IMR-90 (cell line): ENCODE results near the gene PKD2L1. TPM values are rescaled to one million over a fixed set of nuclear protein-coding genes. Genes with fewer than 3 reads are reported as not detected.

Experiments
- ATAC-seq: fragments of 200-7000 bp; cut with Tn5 transposase; 2 replicates; pipeline ENCODE4 v1.9.1; 2020; ENCODE audit warnings: low read depth, mild to moderate bottlenecking, moderate library complexity
- BruUV-seq: library from RNA; stranded (reverse); fragments of 400-500 nt; replicated peaks from 2 replicates; lab custom pipeline; 2021; lab: Mats Ljungman, UMichigan
- CTCF ChIA-PET: fragments of 300-600 bp; formaldehyde crosslinking; extraction: SDS; loops from one replicate; lab custom pipeline; 2021; ENCODE audit warnings: antibody characterized with exemption; lab: Yijun Ruan, JAX
- POLR2A ChIA-PET: fragments of 300-600 bp; sonication (Branson Sonifier 250); formaldehyde crosslinking; loops from one replicate; lab custom pipeline; 2022; ENCODE audit warnings: antibody characterized with exemption; ENCODE audit not compliant: unreplicated experiment; lab: Charles Lee
- DNase-seq: peaks from one replicate; pipeline ENCODE4 v3.0.0; 2013
- H2AFZ ChIP-seq: replicated peaks from 2 replicates; pipeline ENCODE3; 2013; ENCODE audit warnings: low read length, mild to moderate bottlenecking; ENCODE audit not compliant: poor library complexity
- H2AK5ac ChIP-seq: 2 replicates; pipeline ENCODE4 v1.6.1; 2013; ENCODE audit warnings: low read depth, low read length, inconsistent platforms
- H2AK9ac ChIP-seq: replicated peaks from 2 replicates; pipeline ENCODE3; 2013; ENCODE audit warnings: mild to moderate bottlenecking, low read depth, low read length, moderate library complexity; ENCODE audit not compliant: poor library complexity
- H2BK120ac ChIP-seq: 2 replicates; pipeline ENCODE4 v1.6.1; 2013; ENCODE audit warnings: low read depth, low read length, inconsistent platforms
- H2BK15ac ChIP-seq: 3 replicates; pipeline ENCODE4 v1.6.1; 2013; ENCODE audit warnings: low read depth, low read length, inconsistent platforms
- H2BK20ac ChIP-seq: 2 replicates; pipeline ENCODE4 v1.6.1; 2013; ENCODE audit warnings: low read depth, mild to moderate bottlenecking, inconsistent platforms, low read length, moderate library complexity
- H2BK5ac ChIP-seq: 2 replicates; pipeline ENCODE4 v1.6.1; 2013; ENCODE audit warnings: mild to moderate bottlenecking, low read depth, low read length, inconsistent platforms; ENCODE audit not compliant: poor library complexity, severe bottlenecking
- H3K14ac ChIP-seq: replicated peaks from 2 replicates; pipeline ENCODE4 v1.6.1; 2013; ENCODE audit warnings: low read depth, low read length, inconsistent platforms
- H3K18ac ChIP-seq: 2 replicates; pipeline ENCODE4 v1.6.1; 2013; ENCODE audit warnings: low read depth, low read length, control low read depth
- H3K23ac ChIP-seq: 2 replicates; pipeline ENCODE4 v1.6.1; 2013; ENCODE audit warnings: low read depth, low read length, inconsistent platforms
- H3K27ac ChIP-seq: 2 replicates; pipeline ENCODE4 v1.5.1; 2013; ENCODE audit warnings: mild to moderate bottlenecking, control low read depth, low read length; ENCODE audit not compliant: insufficient read depth
- H3K27me3 ChIP-seq: 2 replicates; pipeline ENCODE4 v1.6.1; 2013; ENCODE audit warnings: low read length; ENCODE audit not compliant: control insufficient read depth, insufficient read depth
- H3K36me3 ChIP-seq: 2 replicates; pipeline ENCODE4 v1.6.1; 2013; ENCODE audit warnings: low read length, mixed read lengths; ENCODE audit not compliant: control insufficient read depth, insufficient read depth
- H3K4ac ChIP-seq: 2 replicates; pipeline ENCODE4 v1.6.1; 2013; ENCODE audit warnings: low read depth, low read length, inconsistent platforms
- H3K4me1 ChIP-seq: 2 replicates; pipeline ENCODE4 v1.6.1; 2013; ENCODE audit warnings: low read length, mixed read lengths; ENCODE audit not compliant: control insufficient read depth, insufficient read depth
- H3K4me2 ChIP-seq: 2 replicates; pipeline ENCODE4 v1.6.1; 2013; ENCODE audit warnings: low read depth, mild to moderate bottlenecking, control low read depth, low read length, moderate library complexity
- H3K4me3 ChIP-seq: 2 replicates; pipeline ENCODE4 v1.5.1; 2013; ENCODE audit warnings: low read depth, mild to moderate bottlenecking, control low read depth, low read length, moderate library complexity; ENCODE audit not compliant: insufficient read depth
- H3K56ac ChIP-seq: 2 replicates; pipeline ENCODE4 v1.6.1; 2013; ENCODE audit warnings: low read length, inconsistent platforms; ENCODE audit not compliant: insufficient read depth; ENCODE audit errors: extremely low read depth
- H3K79me1 ChIP-seq, 2 experiments: 2 replicates each; pipeline ENCODE4 v1.6.1; 2013; ENCODE audit warnings: low read length in 2 of 2, inconsistent platforms in 1 of 2, low read depth in 1 of 2
- H3K9ac ChIP-seq: 2 replicates; pipeline ENCODE4 v1.6.1; 2013; ENCODE audit warnings: low read depth, low read length, control low read depth
- H3K9me1 ChIP-seq: 2 replicates; pipeline ENCODE4 v1.6.1; 2013; ENCODE audit warnings: low read length, inconsistent platforms; ENCODE audit not compliant: insufficient read depth
- H3K9me3 ChIP-seq: 2 replicates; pipeline ENCODE4 v1.6.1; 2013; ENCODE audit warnings: low read length; ENCODE audit not compliant: control insufficient read depth, insufficient read depth
- H4K20me1 ChIP-seq: 2 replicates; pipeline ENCODE4 v1.6.1; 2013; ENCODE audit warnings: low read length, inconsistent platforms; ENCODE audit not compliant: insufficient read depth
- H4K5ac ChIP-seq: 2 replicates; pipeline ENCODE4 v1.6.1; 2013; ENCODE audit warnings: mild to moderate bottlenecking, low read depth, low read length, control low read depth
- H4K8ac ChIP-seq, 2 experiments: 2 replicates each; pipeline ENCODE4 v1.6.1; 2013; ENCODE audit warnings: low read depth in 2 of 2, low read length in 2 of 2, control low read depth in 1 of 2, inconsistent platforms in 1 of 2
- H4K91ac ChIP-seq: 2 replicates; pipeline ENCODE4 v1.6.1; 2013; ENCODE audit warnings: low read depth, low read length, inconsistent platforms; ENCODE audit not compliant: insufficient read depth
- CEBPB ChIP-seq: IDR thresholded peaks from 2 replicates; pipeline ENCODE4 v1.6.1; 2012; ENCODE audit warnings: low read depth, low read length, improper control_type of control experiment
- CHD1 ChIP-seq: IDR thresholded peaks from 2 replicates; pipeline ENCODE4 v1.6.1; 2012; ENCODE audit warnings: low read depth, low read length, improper control_type of control experiment
- FOS ChIP-seq: fragments of 150-350 bp; IDR thresholded peaks from 2 replicates; pipeline ENCODE4 v1.6.1; 2016; ENCODE audit warnings: low read depth, low read length
- MAFK ChIP-seq: IDR thresholded peaks from 2 replicates; pipeline ENCODE4 v1.6.1; 2012; ENCODE audit warnings: low read depth, low read length, improper control_type of control experiment
- MAZ ChIP-seq: IDR thresholded peaks from 2 replicates; pipeline ENCODE4 v1.6.1; 2012; ENCODE audit warnings: low read depth, mild to moderate bottlenecking, low read length, improper control_type of control experiment, moderate library complexity, borderline replicate concordance
- POLR2A ChIP-seq: IDR thresholded peaks from 2 replicates; pipeline ENCODE4 v1.6.1; 2012; ENCODE audit warnings: mild to moderate bottlenecking, low read depth, low read length
- RAD21 ChIP-seq: IDR thresholded peaks from 2 replicates; pipeline ENCODE4 v1.6.1; 2012; ENCODE audit warnings: low read length, improper control_type of control experiment
- RFX5 ChIP-seq: IDR thresholded peaks from 2 replicates; pipeline ENCODE4 v1.8.0; 2012; ENCODE audit warnings: low read depth, mild to moderate bottlenecking, low read length, moderate library complexity
- WGBS, 2 experiments: methylation state at CpG; one replicate each; pipeline versions ENCODE4 v1.1.5 to v1.1.7; 2013; ENCODE audit warnings: missing lambda C conversion rate in 2 of 2; ENCODE audit not compliant: insufficient read length in 1 of 2; ENCODE audit errors: extremely low coverage in 2 of 2; 5-methylcytosine and 5-hydroxymethylcytosine counted together
- dilution Hi-C: fragments of 300-500 bp; cut with HindIII; formaldehyde crosslinking; loops from one replicate; pipeline ENCODE4 v1.14.3; 2018; ENCODE audit warnings: low sequenced_read_pairs; ENCODE audit not compliant: unreplicated experiment
- in situ Hi-C: fragments of 300-500 bp; cut with MboI; formaldehyde crosslinking; loops from 3 replicates; pipeline ENCODE4 v1.14.3; 2019; ENCODE audit warnings: low sequenced_read_pairs, inconsistent platforms, mixed read lengths
- intact Hi-C: fragments of 100-400 bp; cut with micrococcal nuclease; formaldehyde crosslinking; loops from 2 replicates; pipeline ENCODE4 v1.10.0; 2022
- polyA plus RNA-seq, 3 experiments: library from polyadenylated mRNA; depleted of rRNA; stranded (reverse); fragments of >200 nt; gene quantifications; 2 replicates each; pipeline ENCODE4 v1.2.3, GENCODE V29; 2012; ENCODE audit warnings: low replicate concordance in 1 of 3
- total RNA-seq: library from RNA; depleted of rRNA; stranded (reverse); fragments of >200 nt; gene quantifications from 2 replicates; pipeline ENCODE4 v1.2.3, GENCODE V29; 2012

The PKD2L1 gene
- total and polyA plus RNA-seq, 2 of the 4 experiments (the other 2 are of a cell fraction), result not detected

DNA sequence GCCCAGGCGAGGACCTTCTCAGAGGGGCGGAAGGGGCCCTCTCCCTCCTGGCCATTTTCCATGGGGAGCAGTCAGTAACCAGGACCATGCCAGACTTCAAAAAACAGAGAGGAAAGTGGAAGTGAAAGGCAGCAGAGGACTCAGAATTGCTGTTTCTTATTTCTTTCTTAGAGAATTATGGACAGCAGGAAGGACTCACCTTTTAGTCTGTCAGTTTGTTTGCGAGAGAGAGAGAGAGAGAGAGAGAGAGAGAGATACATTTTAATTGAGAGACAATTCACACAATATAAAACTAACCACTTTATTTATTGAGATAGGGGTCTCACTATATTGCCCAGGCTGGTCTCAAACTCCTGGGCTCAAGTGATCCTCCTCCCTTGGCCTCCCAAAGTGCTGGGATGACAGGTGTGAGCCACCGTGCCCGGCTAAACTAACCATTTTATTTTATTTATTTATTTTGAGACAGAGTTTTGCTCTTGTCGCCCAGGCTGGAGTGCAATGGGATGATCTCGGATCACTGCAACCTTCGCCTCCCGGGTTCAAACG is 41.5 kb upstream of the PKD2L1 start (continued):
- no peak for TF ChIP-seq CHD1
- TF ChIP-seq MAFK, result no peak

DNA sequence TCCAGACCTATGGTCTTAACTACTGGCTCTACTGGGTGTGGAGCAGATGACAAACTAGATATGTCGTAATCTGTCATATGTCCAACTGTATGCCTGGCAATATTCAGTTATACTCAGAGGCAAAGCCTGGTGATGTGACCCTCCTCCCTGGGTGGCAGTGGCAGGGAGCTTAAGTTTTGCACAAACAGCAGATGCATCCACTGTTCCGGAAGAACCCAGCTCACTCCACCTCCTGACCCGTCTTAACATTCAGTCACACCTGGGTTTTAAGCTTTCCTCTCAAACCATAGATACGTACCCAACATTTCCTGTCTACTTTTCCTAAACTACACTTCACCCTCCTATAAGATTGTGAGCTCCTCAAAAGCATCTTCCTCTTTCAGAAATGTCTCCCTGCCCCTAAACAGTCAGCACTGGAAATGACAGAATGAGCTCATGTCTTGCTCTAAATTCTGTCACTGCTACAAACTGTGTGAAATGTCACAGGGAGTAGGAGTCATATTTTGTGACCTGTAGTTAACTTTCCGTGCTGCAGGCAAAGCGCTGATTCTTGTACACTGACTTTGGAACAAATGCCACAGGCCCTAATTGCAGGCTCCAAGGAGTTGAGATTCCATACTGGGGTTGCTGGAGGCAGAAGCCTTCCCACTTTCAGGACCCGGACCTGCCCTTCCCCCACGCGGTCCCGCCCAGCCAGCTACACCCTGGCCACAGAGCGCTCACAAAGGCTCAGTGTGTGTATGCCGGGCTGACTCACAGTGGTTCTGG is 40.9 kb upstream of the PKD2L1 start:
- TF ChIP-seq RAD21 (peak; percentile 4; the same call in 1 of the 2 replicates), FOS (peak; percentile 52; the same call in 1 of the 2 replicates), CEBPB (peak; percentile 90), MAZ (0 out of 2 replicates have a peak, but pooled peaks have one; percentile 44), POLR2A (0 out of 2 replicates have a peak, but pooled peaks have one; percentile 0), RFX5 (no peak)
- POLR2A ChIA-PET, result no interaction called here
- Histone ChIP-seq H3K4me2 (peak overlapping the region; percentile 86), H3K18ac (peak overlapping the region; percentile 93), H3K4me1 (peaks cover 19% of the 10 kb centered on the region), H2BK5ac (peak overlapping the region; percentile 81), H3K9me1 (peaks cover 13% of the 10 kb centered on the region; the same call in 1 of the 2 replicates), H3K56ac (peak overlapping the region; percentile 48), H3K79me1 (peaks cover 0 to 26% of the 10 kb centered on the region in 2 experiments; a peak in 2 of 4 replicates), H2AK9ac (peak overlapping the region; percentile 33), H3K27me3 (no peaks in the 10 kb centered on the region), H3K36me3 (no peaks in the 10 kb centered on the region), H3K14ac (peak overlapping the region; percentile 88), H4K20me1 (0 out of 2 replicates have a peak, but pooled peaks cover 3% of the 10 kb centered on the region), H2AFZ (peak overlapping the region; percentile 88), H4K5ac (peak overlapping the region; percentile 85), H3K4ac (peak overlapping the region; percentile 85), H2BK120ac (peak overlapping the region; percentile 93), H3K23ac (peak overlapping the region; percentile 70), H3K9me3 (no peaks in the 10 kb centered on the region), H2BK15ac (peak overlapping the region; percentile 90; the same call in 2 of the 3 replicates), H4K8ac (peak overlapping the region; percentile 55 to 89; a peak in 3 of 4 replicates), H3K27ac (peak overlapping the region; percentile 81), H2AK5ac (peak overlapping the region; percentile 78; the same call in 1 of the 2 replicates), H3K9ac (peak overlapping the region; percentile 60), H3K4me3 (no peak overlapping the region), H2BK20ac (peak overlapping the region; percentile 84), H4K91ac (peak overlapping the region; percentile 87)
- CTCF ChIA-PET, result interaction anchor here (0.5 to 1.4 kb wide), 3 partner anchors 25 to 147 kb away, joined by 3 to 5 read pairs (median 3); partner anchors contain the start of gene SCD
- ATAC-seq, result peak; percentile 55
- dilution Hi-C loops (no loop called here), intact Hi-C loops (no loop called here), in situ Hi-C loops (no loop called here)
- BruUV-seq, result no TSS peak
- peak; percentile 87 for DNase-seq
- 45% methylated on average over 4 of the region's 12 CpGs; no CpG with 5 or more reads in 1 of the 2 experiments for whole genome bisulfite sequencing, 2 experiments
